COR-L47 (cell line): ENCODE results near the gene RIPOR2.

Experiments used
- DNase-seq: peaks from one replicate; lab custom pipeline; 2025; lab: John Stamatoyannopoulos, UW

The RIPOR2 gene

GRCh38 chr6:24847402-24847801, 88.4 kb downstream of the RIPOR2 start:
- no peak for DNase-seq

- no peak for DNase-seq
Measured at GRCh38 chr6:24845578-24845977, 90.2 kb downstream of the RIPOR2 start.

- no peak for DNase-seq
Measured at GRCh38 chr6:24844903-24845302, 90.9 kb downstream of the RIPOR2 start.

DNA sequence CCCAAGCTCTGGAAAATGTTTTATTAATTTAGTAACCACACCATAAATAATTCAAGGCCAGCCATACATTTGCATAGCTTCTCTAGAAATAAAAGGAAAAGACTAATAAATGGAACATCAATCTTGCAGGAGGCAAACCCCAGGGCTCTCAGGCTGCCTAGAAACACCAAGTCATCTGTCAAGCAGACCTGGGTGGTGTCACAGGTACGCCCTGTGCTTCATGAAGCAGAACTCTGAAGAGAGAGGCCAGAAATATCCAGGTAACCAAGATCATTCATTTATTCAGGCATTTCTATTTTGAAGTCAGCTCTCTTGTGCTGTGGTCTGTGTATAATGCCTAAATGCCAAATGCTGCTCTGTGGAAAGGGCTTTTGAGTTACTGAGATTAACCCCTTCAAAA, 91.7 kb downstream of the RIPOR2 start:
- no peak for DNase-seq

GRCh38 chr6:24840187-24840586, 95.6 kb downstream of the RIPOR2 start:
- DNase-seq = no peak

DNA sequence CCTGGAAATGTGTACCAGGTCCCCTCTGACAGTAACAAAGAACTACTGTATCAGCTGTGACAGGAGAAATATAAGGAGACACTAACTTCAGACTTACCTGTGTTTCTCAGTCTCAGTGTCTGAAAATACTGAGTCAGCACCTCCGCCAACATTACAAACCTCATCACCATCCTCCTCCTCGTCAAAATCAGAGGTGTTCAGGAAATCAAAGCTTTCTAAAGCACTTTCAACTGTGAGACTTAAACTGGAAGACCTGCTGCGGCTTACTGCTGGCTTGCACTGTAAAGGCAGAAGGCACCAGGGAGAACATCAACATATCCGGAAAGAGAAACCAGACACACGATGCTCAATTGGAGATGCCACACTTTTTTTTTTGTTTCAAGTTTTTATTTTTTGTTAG, 96.8 kb downstream of the RIPOR2 start:
- DNase-seq = no peak

DNA sequence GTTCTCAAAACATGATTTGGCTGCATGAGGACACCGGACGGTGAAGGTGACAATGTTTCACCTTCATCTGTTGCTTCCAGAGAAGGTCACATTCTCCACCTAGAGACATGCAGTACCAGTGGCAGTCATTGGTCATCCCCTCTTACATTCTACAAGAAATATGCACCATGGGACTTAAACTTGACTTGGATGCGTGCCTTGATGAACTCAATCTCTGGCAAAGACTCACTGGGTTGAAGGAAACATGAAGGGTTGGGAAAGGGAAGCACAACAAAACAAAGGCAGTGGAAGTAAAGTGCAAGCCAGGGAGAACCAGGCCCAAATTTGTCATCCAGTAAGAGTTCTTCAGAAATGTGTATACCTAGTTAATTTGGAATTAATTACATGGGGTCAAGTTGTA, 97.7 kb downstream of the RIPOR2 start:
- DNase-seq = no peak

GRCh38 chr6:24836109-24836508, 99.7 kb downstream of the RIPOR2 start:
- no peak for DNase-seq

DNA sequence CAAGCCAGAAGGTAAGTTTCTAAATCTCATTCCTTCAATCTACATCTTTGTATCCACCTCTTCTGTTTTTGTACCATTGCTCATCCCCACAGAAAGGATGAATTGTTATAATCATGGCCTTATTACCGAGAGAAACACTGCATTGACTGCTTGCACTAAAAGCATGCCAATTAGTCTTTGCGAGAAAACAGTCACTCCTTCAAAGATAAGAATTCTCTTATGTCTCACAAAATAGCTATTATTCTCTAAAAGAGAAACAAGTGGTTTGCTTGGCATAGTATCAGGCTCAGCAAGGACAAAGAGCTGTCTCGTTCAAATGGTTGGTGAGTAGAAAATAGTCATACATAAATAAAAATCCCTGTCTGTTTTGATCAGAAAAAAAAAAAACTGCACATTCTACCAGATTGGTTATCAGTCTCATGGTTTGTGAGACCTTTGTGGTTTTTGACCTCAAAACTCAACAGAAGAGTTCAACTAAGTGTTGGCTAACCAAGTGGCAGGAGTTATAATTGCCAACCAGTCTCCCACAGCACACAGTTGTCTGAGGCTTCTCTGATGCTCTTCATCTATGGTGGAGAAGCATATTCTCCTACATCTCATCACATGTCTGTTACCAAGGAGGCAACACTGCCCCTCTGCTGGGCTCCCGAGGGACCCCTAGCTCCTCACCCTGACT, 101.9 kb downstream of the RIPOR2 start:
- DNase-seq = no peak

- no peak for DNase-seq
Measured at GRCh38 chr6:24832794-24833193, 103.0 kb downstream of the RIPOR2 start.

DNA sequence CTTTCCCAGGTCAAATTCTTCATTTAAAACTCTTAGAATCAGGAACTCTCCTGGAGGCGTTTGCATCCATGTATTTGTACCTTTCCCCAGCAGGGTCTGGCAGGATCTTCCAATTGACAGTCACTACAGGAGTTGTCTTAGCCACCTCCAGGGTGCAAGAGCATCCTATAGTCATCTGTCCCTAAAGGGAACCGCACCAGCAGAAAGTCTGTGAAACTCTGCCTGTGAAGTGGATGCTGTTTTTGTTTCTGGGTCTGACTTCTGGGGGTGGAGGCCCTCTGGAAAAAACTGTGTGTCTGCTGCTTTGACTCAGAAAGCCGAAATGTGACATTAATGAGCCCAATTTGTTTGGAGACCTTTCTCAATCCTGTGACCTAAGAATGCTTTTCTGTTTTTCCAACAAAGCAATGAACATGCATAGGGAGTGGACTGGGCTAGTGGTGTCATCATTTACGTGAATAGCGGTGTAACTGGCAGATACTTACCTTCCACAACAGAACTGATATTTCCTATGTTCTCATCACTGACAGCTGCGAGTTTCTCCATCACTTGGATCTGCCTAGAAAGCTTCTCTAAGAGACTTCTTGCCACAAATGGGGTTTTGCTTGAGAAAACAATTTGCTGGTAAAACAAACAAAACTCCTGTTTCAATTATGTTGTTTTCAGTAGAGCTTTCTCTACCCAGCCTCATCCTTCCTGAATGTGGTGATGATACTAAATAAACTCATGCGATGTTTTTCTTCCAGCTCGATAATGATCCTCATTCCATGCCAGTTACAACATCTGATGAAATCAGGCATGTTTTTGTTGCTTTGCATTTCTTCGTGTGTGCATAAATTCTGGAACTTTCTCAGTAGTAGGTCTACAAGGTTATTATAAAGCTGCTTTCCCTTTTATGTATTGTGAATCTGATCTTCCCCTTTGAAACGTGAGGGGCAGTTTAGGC, 103.7 kb downstream of the RIPOR2 start:
- DNase-seq = no peak

DNA sequence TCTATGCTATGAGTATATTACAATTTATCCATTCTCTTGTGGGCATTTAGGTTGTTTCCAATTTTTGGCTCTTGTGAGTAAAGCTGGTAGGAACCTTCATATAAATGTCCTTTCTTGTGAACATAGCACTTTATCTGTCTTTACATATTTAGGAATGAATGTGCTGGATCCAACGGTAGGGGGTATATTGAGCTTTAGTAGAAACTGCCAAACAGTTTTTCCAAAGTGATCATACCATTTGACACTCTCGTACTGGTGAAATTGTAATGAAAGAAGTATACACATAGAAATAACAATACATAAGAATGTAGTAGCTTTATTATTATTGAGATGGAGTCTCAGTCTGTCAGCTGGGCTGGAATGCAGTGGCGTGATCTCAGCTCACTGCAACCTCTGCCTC, 106.1 kb downstream of the RIPOR2 start:
- DNase-seq = no peak

- no peak for DNase-seq
Measured at GRCh38 chr6:24827970-24828369, 107.8 kb downstream of the RIPOR2 start.

DNA sequence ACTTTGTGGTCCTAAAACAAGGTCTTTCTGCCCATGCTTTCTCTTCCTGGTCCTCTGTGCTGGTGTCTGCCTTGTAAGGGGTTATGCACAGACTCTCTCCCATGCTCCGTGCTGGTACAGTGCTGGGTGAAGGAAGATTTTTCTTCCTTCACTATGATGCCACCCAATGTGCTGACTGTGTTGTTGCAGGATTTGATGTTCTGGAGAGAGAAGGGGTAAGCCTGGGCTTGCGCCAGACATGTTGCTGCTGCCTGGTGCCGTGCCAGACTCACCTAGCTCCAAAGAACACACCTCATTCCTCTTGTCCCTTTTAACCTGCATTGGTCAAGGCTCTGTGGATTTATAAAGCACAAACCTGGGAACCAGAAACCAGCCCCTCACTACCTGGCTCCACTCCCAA, 108.6 kb downstream of the RIPOR2 start:
- no peak for DNase-seq

DNA sequence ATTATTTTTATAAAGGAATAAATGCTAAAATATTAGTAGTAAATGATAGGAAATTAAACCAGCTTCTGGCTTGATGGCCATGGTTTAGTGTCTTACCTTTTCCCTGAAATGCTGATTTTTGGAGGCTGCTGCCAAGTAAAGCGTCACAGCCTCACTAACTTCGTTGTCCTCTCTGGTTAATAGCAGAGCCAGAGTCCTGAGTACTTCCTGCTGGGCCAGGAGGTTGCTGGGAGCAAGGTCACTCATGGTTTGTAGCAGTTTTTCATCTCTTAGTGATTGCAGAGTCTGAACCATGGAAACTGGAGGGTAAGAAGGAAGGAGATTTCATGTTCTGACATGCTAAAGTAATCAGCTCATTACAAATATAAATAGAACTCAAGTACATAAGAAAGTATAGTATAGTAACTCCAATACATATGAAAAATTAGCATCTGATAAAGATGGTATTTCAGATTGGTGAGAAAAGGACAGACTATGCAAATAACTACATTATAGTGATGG, 110.6 kb downstream of the RIPOR2 start:
- DNase-seq = no peak

DNA sequence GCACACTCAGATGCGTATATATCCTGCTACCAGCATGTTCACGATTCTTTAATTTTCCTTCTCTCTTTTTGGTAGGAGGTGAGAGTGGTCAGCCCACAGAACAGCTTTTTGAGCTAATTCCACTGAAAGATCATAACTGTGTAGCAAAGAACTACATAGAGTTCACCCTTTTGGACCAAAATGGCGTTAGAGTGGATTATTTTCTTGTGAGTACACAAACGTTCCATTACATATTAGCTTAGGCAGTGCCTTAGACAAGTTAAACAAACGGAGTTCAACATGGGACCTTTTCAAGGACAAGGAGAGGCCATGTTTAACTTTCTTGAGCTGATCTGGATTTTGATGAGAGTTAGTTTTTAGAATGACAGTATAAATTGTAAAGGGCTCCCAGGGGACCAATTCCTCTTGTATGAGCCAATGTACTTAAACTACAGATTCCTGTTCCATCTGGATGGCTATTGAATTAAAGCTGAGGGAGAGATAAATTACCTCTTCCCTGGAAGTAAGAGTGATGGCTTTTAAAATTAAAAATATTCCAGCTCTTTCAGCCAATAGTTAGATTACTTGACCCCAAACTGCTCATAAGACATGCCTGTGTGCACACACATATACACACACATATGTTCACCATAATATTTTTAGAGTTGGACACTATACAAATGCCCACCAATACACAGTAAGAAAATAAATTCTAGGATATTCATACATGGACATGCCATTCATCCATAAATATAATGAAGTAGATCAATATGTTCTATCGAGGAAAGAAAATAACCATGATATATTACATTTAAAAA, 111.4 kb downstream of the RIPOR2 start:
- DNase-seq = no peak

- DNase-seq = no peak
Measured at GRCh38 chr6:24823185-24823584, 112.6 kb downstream of the RIPOR2 start.

DNA sequence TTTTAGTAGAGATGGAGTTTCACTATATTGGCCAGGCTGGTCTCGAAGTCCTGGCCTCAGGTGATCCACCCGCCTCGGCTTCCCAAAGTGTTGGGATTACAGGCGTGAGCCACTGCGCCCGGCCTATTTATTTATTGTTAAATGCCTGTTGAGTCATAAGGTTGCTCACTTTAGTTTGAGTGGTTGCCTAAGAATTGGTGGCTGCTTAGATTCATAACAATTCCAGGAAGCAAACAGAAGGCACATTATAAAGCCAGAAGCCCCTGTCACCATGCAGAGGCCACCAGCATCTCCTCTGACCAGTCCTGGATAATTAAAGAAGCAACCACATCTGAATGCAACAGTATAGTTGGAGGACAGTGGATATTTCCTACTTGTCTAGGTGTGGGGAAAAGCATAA, 113.1 kb downstream of the RIPOR2 start:
- DNase-seq = no peak

DNA sequence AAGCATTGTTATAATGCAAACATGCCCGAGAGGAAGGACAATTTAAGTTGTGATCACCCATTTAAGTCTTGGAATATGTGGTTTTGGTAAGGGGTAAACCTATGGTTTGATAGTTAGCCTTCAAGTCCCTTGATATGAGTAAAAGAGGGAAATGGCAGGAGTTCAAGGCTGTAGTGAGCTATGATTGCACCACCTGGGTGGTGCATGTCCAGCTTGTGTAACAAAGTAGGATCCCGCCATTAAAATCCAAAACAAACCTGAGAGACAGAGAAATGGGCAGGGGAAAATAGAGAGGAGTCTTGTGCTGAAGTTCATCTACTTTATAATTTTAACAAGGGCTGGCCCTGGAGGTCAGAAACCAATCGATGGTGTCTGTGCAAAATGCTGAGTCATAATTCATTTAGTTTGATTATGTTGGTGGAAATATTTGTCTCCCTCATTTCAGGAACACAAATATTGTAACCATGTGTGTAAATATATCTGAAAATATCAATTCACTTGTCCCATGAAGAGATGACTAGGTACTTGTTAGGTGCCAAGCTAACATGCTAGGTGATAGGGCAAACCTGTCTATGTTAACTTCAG, 113.8 kb downstream of the RIPOR2 start:
- DNase-seq = no peak

GRCh38 chr6:24818346-24818745, 117.4 kb downstream of the RIPOR2 start:
- no peak for DNase-seq

GRCh38 chr6:24809728-24810127, 126.0 kb downstream of the RIPOR2 start:
- DNase-seq = no peak

GRCh38 chr6:24807584-24807983, 128.2 kb downstream of the RIPOR2 start:
- DNase-seq = no peak
